ENCODE results near the gene FEM1C.
"Not testable (repeated sequence)": the region's sequence is repeated elsewhere in the genome, so short reads cannot be mapped to it uniquely, and the experiment has no call there.

The FEM1C gene

DNA sequence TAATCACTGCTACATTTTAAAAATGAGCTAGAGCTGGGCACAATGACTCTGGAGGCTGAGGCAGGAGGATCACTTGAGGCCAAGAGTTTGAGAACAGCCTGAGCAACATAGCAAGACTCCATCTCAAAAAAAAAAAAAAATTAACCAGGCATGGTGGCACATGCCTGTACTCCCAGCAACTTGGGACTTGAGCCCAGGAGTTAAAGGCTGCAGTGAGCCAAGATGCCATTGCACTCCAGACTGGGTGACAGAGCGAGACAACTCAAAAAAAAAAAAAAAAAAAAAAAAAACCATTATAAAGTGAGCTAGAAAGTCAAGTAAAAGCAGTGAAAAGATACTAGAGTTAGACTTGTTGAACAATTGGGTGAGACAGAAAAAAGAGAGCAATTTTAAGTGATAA lies 28.2 kb downstream of the FEM1C start:
- no peak for DNase-seq

DNA sequence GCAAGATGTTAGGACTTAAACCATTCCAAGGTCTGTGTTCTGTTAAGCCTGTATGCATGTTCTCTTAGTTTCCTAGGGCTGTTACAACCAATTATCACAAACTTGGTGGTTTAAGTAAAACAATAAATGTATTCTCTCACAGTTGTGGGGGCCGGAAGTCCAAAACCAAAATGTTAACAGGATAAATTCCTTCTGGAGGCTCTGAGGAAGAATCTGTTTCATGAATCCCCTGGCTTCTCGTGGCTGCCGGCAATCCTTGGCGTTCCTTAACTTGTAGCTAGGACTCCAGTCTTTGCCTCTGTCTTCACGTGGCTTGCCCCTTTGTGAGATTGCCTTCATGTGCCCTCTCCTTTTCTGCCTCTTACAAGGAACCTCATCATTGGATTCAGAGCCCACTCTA lies 30.4 kb downstream of the FEM1C start:
- DNase-seq, result no peak

DNA sequence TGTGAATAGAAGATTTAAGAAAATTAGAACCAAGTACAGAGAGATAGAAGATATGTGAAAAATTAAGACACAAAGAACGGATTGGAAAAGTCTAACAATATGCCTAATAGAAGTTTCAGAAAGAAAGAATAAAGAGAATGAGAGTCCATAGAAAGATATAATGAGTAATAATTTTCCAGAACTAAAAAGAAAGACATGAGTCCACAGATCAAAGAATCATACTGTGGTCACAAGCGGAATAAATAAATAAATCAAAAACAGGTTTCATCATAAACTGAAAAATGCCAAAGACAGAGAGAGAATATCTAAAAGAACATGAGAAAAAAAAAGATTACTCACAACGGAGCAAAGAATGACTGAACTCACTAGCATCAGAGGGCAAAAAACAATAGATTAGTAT lies 32.9 kb downstream of the FEM1C start:
- no peak for DNase-seq

DNA sequence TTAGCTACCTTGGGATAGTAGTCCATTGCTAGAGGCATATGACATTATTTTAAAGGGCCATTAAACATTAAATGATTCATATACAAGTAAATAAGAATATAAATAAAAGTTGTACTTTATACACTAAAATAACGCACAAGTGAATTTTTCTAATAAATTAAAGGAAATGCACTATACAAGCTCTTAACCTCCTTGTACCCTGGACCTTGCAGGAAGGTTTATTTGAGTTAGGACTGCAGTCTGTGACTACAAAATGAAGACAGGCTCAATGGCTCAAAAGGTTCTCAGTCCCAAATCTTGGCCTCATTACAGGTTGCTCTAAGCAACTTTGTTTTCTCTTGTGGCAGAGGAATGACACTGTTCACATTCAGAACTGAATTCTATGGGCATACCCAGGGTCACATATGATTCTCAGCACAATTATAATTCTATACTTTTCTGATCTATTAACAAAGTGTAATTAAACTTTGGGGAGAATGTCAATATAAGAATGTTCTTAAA lies 34.4 kb downstream of the FEM1C start:
- DNase-seq, result no peak

DNA sequence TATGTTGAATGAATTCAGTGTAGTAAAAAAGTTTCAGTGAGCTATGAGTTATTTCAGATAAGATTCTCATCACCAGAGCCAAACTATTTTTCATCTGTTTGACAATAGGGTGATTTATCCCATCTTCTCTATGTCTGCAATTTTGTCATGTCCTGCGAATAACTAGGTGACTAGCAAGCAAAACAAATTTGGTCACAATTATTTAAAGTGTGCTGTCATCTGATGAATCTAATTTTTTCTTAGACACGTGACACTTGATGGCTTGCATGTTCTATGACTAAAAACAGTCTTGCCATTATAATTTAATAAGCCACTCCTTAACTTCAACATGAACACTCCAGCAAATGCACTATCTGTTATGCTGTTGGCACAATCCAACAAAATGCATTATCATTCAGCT lies 35.0 kb downstream of the FEM1C start:
- DNase-seq, result no peak

DNA sequence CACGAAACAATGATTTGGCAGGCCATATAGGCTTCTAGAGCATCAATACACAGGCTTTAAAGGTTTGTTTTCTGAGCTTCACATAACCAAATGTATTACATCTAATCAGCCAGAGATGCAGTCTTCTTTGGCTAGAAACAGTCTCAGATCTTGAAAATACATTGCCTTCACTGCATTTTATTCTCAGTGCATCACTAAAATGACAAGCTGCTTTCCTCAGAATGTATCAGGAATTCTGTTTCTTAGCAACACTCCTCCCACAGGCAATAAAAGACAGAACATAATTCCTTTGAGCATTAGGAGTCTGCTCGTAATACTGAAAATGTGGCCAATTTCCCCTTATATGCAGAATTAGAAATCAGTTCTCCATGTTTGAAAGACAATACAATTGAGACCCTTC lies 36.9 kb downstream of the FEM1C start:
- DNase-seq, result no peak

DNA sequence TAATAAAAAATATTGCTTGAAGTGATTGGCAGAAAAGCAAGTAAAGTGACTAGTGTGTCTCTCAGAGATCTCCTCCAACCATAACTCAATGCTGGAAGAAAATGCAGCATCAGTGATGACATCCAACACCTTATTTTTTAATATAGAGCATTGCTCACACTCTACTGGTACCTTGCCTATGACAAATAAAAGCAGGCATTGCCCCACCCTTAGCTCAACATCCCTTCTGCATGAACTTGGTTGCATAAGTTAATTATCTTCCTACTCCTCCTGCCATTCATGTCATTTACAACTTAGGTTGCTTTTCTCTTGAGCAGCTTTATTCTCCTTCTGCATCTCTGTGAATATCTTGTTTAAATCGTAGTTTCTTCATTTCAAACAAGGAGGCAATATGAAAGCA lies 41.2 kb downstream of the FEM1C start:
- DNase-seq, result no peak

DNA sequence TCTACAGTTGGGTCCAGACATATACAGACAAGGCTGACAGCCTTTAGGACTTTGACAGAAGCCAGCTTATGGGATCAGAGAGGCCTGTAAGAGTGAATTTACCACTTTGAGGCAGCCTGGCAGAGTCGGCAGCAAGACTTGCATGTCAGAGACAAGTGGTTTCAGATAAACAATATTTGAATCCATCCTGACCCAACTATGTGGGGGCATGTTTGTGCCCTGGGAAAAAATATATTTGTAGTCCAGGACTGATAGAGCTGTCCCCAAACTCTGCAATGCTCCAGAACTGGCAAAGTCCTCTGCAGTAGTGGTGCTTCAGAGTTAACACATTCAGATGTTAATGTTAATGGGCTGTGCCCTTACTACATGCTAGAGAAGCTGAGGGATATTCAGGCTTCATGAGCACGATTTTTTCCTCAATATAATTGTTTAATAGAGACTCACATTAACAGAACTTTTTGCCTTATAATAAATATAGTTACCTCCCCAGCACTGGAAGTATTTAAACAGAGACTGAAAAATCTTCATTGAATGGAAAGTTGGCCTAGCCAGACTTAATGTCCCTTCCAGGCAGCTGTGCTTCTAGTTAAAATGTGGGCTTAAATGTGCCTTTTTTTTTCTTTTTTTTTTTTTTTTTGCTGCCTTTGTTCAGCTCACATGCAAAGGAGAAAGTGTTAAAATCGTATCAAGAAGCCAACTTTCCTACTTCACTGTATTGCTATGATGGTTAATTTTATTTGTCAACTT lies 42.9 kb downstream of the FEM1C start:
- no peak for DNase-seq

DNA sequence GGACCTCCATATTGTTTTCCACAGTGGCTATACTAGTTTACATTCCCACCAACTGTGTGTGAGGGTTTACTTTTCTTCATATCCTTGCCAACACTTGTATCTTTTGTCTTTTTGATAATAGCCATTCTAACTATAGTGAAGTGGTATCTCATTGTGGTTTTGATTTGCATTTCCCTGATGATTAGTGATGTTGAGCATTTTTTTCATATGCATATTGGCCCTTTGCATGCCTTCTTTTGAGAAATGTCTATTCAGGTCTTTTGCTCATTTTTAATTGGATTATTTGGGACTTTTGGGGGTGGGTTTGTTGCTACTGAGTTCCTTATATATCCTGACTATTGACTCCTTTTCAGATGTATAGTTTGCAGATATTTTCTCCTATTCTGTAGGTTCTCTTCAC lies 44.4 kb downstream of the FEM1C start:
- DNase-seq, result no peak

DNA sequence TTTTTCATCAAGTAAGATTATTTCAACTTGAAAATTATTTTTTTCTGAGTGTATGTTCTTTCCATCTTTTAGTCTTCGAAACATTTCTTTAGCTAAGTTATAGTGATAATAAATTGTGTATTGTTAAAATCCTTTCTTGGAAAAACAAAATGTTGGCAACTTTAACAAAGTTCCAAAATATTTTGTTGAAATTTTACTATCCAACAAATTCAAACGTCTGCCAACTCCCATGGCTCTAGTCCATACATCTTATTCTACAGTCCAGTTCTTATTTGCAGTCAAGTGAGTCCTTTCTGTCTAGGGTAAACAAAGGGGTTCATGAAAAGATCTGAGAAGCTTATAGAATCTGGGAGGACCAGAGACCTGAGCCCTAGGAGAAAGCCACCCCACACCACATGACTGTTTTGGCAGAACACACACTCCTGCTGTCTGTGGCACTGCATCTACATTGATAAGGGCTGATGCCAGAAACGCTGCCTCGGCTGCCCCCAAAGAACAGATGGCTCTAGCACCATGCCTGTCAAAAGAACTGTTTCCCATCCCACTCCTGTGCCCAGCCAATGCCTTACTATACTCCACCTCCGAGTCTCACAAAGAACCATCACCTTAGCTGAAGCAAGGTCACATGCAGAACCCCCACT lies 47.5 kb downstream of the FEM1C start:
- no peak for DNase-seq

DNA sequence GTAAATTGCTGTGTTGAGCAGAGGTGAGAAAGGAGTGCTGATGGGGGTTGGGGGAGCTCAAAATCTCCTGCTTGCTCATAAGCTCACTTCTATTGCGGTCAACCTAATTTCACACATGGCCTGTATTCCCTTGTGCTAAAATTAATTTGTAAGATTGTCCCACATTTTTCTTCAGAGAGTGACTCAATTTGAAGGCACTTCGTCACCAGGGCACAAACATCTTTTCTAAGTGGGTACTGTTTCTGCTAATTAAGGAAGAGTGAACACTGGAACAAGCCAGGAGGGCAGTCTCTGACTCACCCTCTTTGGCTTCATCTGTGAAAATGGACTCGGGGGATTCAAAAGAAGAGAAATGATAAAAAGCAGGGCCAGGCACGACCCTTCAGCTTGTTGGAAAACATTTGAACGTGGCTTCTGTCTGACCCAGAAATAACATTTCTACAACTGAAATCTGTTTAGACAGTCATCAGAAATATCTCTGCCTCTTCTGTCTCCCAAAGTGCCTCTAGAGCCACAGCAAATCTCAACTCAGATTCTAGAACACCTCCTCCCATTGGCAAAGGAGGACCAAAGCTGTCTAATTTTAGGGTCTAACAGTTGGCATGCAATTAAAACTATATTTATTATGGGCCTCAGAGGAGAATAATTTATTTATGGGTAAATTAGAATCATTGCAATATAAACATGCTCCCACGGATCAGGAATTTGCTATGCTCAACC lies 49.8 kb downstream of the FEM1C start:
- DNase-seq, result no peak

DNA sequence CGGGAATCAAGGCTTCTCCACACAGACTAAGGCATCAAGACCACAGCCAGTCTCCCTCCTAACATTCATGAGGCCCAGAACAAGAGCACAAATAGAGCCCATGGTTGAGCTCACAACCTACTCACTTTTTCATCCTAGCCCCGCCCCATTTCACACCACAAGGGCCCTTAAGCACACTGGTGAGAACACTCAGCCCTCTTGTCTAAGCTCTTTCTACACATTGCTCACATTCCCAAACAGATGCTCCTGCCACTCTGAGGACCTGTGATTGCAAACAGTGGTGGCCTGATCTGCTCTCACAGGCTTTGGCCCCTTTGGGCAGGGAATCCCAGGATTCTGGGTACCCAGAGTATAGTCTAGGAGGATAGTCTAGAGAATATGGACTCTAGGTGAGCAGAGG lies 54.0 kb downstream of the FEM1C start:
- no peak for DNase-seq

DNA sequence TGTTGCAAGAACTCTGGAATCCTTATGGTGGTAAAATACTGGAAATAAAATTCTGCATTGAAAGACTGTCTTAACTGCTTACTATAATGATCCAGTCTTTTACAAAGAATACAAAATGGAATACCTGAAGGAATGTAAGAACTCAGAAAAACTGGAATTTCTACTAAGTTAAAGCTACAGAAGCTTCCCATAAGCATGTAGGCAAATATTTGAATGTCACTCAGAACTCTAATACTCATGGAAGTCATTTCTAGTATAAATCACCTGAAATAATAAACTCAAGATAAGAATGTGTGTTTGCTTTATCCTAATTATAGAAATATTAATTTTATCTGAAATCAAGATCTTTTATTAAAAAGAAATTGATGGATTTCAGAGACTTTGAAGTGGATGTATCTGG lies 54.8 kb downstream of the FEM1C start:
- DNase-seq, result no peak

DNA sequence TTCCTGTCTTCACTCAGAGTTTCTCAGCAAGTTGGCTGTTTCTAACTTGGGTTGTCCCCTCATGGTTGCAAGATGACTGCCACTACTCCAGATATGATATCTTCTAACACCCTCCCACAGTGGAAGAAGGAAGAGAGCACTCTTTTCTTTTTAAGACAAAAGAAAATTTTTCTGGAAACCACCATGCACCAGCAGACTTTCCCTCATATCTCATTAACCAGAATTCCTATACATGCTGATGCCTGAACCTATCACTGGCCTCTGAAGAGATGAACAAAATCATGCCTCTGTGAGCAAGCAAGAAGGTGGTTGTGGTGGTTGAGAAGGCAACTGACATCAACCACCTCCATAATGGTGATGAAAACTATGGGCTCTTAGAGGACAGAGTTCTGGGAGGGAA lies 56.8 kb downstream of the FEM1C start:
- DNase-seq, result no peak

DNA sequence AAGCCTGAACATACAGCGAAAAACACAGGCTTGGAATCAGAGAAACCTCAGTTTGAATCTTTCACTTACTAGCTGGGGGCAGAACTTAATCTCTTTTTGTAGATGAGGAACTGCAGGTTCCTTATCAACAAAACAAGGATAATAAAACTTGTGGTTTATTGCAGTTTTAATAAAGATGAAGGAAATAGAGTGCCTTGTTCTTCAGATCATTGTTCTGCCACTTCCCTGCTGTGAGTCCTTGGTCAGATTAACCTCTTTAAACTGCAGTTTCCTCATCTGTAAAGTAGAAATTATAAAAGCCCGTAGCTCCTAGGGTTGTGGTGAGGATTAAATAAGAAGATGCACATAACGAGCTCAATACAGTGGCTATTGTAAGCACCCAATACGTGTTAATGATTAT lies 57.4 kb downstream of the FEM1C start:
- DNase-seq, result no peak

DNA sequence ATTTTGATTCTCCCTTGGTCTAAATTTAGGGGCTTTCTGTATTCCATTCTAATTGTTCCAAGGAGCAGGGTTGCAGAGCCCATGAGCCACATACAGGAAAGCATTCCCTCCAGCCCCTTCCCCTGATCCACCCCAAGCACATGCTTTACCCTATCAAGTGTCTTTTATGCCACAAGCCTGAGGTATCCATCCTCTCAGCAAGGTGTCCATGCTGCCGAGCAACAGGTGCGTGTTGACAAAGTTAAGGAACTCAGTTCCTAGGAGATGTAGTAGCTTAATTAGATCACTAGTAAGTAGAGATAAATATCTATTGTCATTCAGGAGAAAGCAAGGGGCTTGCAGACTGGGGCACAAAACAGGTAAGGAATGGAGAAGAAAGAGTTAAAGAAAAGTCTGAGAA lies 57.8 kb downstream of the FEM1C start:
- no peak for DNase-seq

DNA sequence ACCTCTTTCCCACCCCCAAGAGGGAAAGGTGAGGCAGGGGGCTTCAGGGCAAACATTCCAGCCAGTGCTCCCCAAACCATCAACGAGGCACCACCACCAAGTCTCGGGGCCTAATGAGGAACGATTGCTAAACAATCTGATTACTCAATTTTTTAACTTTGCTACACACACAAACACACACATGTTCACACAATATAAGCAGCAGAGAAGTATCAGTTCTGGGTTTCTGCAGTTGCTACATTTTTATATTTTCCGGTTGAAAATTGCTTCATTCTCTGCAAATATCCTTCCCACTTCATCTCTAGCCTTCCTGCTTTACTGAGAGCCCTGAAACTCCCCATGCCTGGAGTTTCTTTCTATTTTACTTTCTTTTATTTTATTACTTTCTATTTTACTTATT lies 60.2 kb downstream of the FEM1C start:
- peak; percentile 82 for DNase-seq

DNA sequence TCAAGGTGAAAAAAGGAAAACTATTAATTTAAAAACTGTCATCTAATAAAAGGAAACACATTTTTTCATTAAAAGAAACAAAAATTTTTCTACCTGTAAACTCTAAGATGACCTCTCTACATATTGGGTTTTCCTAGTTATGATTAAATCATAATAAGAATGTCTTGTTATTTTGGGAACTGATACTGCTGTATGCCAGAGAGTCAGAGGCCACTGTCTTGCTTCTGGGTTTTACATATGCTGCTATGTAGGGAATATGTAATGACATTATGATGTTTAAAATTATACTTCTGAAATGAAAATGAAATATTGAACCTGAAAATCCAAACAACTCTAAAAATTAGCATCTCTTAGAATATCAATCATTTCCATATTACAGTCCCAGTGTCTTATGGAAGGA lies 63.7 kb downstream of the FEM1C start:
- DNase-seq, result no peak

DNA sequence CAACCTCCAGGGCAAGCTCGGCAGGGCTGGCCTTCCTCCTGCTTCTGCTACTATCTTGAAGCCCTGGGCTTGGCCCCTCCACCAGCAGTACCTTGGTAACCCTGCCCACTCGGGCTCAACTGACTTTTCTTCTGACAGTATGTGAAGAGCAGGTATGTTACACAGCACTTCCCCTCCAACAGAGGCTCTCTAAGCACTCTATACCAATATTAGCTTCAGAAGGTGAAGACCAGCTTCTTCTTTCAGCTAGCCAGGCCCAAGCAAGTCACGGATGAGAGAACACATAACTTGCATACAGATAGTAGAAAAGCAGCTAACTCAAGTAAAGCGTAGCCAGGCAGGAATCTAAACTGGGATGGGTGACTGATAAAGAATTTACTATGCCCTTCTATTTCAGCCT lies 64.3 kb downstream of the FEM1C start:
- no peak for DNase-seq

DNA sequence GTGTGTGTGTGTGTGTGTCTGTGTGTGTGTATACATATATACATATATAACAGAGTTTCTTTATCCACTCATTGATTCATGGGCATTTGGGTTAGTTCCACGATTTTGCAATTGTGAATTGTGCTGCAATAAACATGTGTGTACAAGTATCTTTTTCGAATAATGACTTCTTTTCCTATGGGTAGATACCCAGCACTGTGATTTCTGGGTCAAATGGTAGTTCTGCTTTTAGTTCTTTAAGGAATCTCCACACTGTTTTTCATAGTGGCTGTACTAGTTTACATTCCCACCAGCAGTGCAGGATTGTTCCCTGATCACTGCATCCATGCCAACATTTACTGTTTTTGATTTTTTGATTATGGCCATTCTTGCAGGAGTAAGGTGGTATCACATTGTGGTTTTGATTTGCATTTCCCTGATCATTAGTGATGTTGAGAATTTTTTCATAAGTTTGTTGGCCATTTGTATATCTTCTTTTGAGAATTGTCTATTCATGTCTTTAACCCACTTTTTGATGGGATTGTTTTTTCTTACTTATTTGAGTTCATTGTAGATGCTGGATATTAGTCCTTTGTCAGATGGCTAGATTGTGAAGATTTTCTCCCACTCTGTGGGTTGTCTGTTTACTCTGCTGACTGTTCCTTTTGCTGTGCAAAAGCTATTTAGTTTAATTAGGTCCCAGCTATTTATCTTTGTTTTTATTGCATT lies 65.3 kb downstream of the FEM1C start:
- not testable (repeated sequence) for DNase-seq

DNA sequence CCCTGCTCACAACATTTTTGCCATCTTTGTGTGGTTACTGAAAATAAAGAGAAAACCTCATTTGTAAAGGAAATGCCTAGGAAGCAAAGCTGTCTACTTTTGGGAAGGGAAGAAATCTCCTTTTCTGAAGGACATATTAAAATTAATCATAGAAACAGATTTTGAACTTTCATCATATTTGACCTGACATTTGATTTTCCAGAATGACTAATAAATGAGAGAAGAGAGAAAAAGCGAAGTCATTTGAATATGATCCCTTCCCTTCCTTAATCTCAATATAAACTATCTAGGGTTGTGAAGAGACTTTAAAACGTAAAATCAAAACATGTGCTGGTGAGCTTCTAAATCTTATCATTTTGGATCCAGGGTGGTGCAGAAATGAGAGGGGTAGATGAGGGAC lies 66.3 kb downstream of the FEM1C start:
- DNase-seq, result no peak

DNA sequence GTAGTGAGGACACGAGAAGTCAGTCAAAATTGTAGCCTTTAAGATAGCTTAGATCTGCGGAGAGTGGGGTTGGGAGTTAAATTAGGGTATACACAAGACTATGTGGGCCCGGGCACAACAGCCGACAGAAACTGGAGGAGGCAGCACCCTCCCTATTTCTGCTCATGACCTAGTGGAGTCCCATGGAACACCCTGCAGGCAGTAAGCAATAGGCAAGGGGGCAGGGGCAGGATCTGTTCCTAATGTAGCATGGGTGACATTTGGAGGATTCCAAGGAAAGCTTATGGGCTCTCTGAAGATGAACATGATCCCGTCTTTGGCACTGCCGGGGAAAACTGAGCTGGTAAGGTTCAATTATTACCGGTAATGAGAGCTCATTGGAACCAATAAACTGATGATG lies 67.0 kb downstream of the FEM1C start:
- no peak for DNase-seq

DNA sequence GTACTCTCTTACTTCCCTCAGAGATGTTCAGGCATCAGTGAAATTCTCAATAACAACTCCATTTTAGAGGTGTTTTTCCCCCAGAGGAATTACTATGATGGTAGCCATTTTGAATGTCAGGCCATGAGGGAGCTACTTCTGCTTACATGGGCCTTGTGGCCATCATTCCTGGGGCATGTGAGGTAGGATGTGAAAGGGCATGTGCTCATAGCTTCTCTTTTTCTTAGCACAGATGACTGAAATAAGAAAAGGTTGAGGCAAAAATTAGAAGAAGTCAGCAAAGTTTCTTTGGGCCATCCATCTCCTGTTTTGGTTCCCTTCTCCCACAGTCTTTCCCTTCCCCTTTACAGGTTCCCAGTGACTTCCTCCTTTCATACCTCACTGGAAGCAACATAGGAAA lies 68.8 kb downstream of the FEM1C start:
- DNase-seq, result no peak

Data from SIG-M5 (cell line).